PFSK-1 (cell line): ENCODE data around the gene MAD2L1BP.

Experiments used
- POLR2AphosphoS5 ChIP-seq: IDR thresholded peaks from 2 replicates; pipeline ENCODE4 v1.6.1; 2012; ENCODE audit warnings: low read depth, mild to moderate bottlenecking, control low read depth, low read length, moderate library complexity
- SIN3A ChIP-seq: IDR thresholded peaks from 2 replicates; pipeline ENCODE4 v1.6.1; 2012; ENCODE audit warnings: mild to moderate bottlenecking, low read length, moderate library complexity, borderline replicate concordance; ENCODE audit not compliant: insufficient read depth
- TAF1 ChIP-seq: IDR thresholded peaks from 2 replicates; pipeline ENCODE4 v1.6.1; 2012; ENCODE audit warnings: low read length, control low read depth, borderline replicate concordance; ENCODE audit not compliant: insufficient read depth

- TF ChIP-seq POLR2AphosphoS5 (no peak), SIN3A (no peak), TAF1 (no peak)
These were observed 9.9 kb downstream of the MAD2L1BP start for GRCh38 chr6:43645613-43645964.
